Measurements from ENCODE around the gene SLC41A3.

Gene SLC41A3

GRCh38 chr3:126025116-126025729 lies 58.7 kb downstream of the SLC41A3 start:
- Histone ChIP-seq H3K27me3 (ENCODE audit: control insufficient read depth, low read length) (no peaks in the 10 kb centered on the region), H3K4me2 (ENCODE audit: low read length) (no peak overlapping the region), H3K27ac (ENCODE audit: low read depth, low read length) (no peak overlapping the region), H4K20me1 (ENCODE audit: control insufficient read depth, insufficient read depth, low read depth, low read length) (no peaks in the 10 kb centered on the region), H3K4me1 (ENCODE audit: control insufficient read depth, low read length) (peaks cover 11% of the 10 kb centered on the region; the same call in 1 of the 2 replicates), H3K79me2 (ENCODE audit: control insufficient read depth, low read length) (no peaks in the 10 kb centered on the region), H3K36me3 (ENCODE audit: control insufficient read depth, low read length) (peaks cover 8% of the 10 kb centered on the region; the same call in 1 of the 2 replicates), H3K4me3 (ENCODE audit: low read length) (no peak overlapping the region), H3K9me3 (ENCODE audit: control insufficient read depth, insufficient read depth, low read length) (peaks cover 13% of the 10 kb centered on the region), H3F3A (ENCODE audit: control insufficient read depth, insufficient read depth) (no peaks in the 10 kb centered on the region), H3K9me2 (replicated peaks; ENCODE audit: control insufficient read depth, low read length) (no peaks in the 10 kb centered on the region)
- TF ChIP-seq CTCF (IDR thresholded peaks at IDR 0.05; ENCODE audit: low read depth, low read length, poor library complexity, severe bottlenecking) (no peak), EZH2phosphoT487 (IDR thresholded peaks at IDR 0.05; ENCODE audit: borderline replicate concordance, low read length) (no peak)

- H3K4me2 ChIP-seq (ENCODE audit: low read length), result no peak overlapping the region
- H3K9me3 ChIP-seq (ENCODE audit: control insufficient read depth, insufficient read depth, low read length), result peaks cover 13% of the 10 kb centered on the region
- H4K20me1 ChIP-seq (ENCODE audit: control insufficient read depth, insufficient read depth, low read depth, low read length), result no peaks in the 10 kb centered on the region
- H3K27ac ChIP-seq (ENCODE audit: low read depth, low read length), result no peak overlapping the region
- no peaks in the 10 kb centered on the region for H3K27me3 ChIP-seq (ENCODE audit: control insufficient read depth, low read length)
- peaks cover 8% of the 10 kb centered on the region; the same call in 1 of the 2 replicates for H3K36me3 ChIP-seq (ENCODE audit: control insufficient read depth, low read length)
- no peaks in the 10 kb centered on the region for H3K9me2 ChIP-seq (replicated peaks; ENCODE audit: control insufficient read depth, low read length)
- no peaks in the 10 kb centered on the region for H3K79me2 ChIP-seq (ENCODE audit: control insufficient read depth, low read length)
- H3F3A ChIP-seq (ENCODE audit: control insufficient read depth, insufficient read depth), result no peaks in the 10 kb centered on the region
- TF ChIP-seq CTCF (IDR thresholded peaks at IDR 0.05; ENCODE audit: low read depth, low read length, poor library complexity, severe bottlenecking) (no peak), EZH2phosphoT487 (IDR thresholded peaks at IDR 0.05; ENCODE audit: borderline replicate concordance, low read length) (no peak)
- H3K4me3 ChIP-seq (ENCODE audit: low read length), result no peak overlapping the region
- peaks cover 11% of the 10 kb centered on the region; the same call in 1 of the 2 replicates for H3K4me1 ChIP-seq (ENCODE audit: control insufficient read depth, low read length)
Measured at GRCh38 chr3:126024049-126024854, 59.7 kb downstream of the SLC41A3 start.

- TF ChIP-seq CTCF (IDR thresholded peaks at IDR 0.05; ENCODE audit: low read depth, low read length, poor library complexity, severe bottlenecking) (no peak), EZH2phosphoT487 (IDR thresholded peaks at IDR 0.05; ENCODE audit: borderline replicate concordance, low read length) (no peak)
- Histone ChIP-seq H3F3A (ENCODE audit: control insufficient read depth, insufficient read depth) (no peaks in the 10 kb centered on the region), H3K9me3 (ENCODE audit: control insufficient read depth, insufficient read depth, low read length) (peaks cover 8% of the 10 kb centered on the region; the same call in 1 of the 2 replicates), H4K20me1 (ENCODE audit: control insufficient read depth, insufficient read depth, low read depth, low read length) (no peaks in the 10 kb centered on the region), H3K9me2 (replicated peaks; ENCODE audit: control insufficient read depth, low read length) (no peaks in the 10 kb centered on the region), H3K27me3 (ENCODE audit: control insufficient read depth, low read length) (no peaks in the 10 kb centered on the region), H3K4me3 (ENCODE audit: low read length) (no peak overlapping the region), H3K4me2 (ENCODE audit: low read length) (no peak overlapping the region), H3K4me1 (ENCODE audit: control insufficient read depth, low read length) (peaks cover 11% of the 10 kb centered on the region; the same call in 1 of the 2 replicates), H3K27ac (ENCODE audit: low read depth, low read length) (no peak overlapping the region), H3K36me3 (ENCODE audit: control insufficient read depth, low read length) (peaks cover 3% of the 10 kb centered on the region; the same call in 1 of the 2 replicates), H3K79me2 (ENCODE audit: control insufficient read depth, low read length) (no peaks in the 10 kb centered on the region)
Measured at GRCh38 chr3:126023390-126023789, 60.5 kb downstream of the SLC41A3 start.

Data from DOHH2 (cell line).